ENCODE measurements around the gene BORCS5. TPM values are rescaled to one million over a fixed set of nuclear protein-coding genes. Genes with fewer than 3 reads are reported as not detected.

Gene BORCS5
- total and polyA plus RNA-seq, 2 of the 8 experiments (the other 6 are each of a cell fraction or from before 2014, with no cell fraction given) = 8.3 to 17.4 TPM

GRCh38 chr12:12477532-12477890 lies 120.6 kb downstream of the BORCS5 start:
- Histone ChIP-seq H3K4me3 (ENCODE audit: extremely low read depth in 1 of 4, insufficient read depth in 2 of 4, low read depth in 3 of 4, low read length in 4 of 4) (no peak overlapping the region), H3K79me2 (ENCODE audit: control insufficient read depth in 1 of 2, insufficient read depth in 2 of 2, low read length in 2 of 2) (no peaks in the 10 kb centered on the region; a peak in 1 of 4 replicates), H3K14ac (ENCODE audit: insufficient read length) (no peak overlapping the region), H2BK120ac (replicated peaks; ENCODE audit: low read depth, low read length) (no peak overlapping the region), H4K91ac (replicated peaks; ENCODE audit: insufficient read length, low read length) (no peak overlapping the region), H2AFZ (ENCODE audit: low read length) (no peak overlapping the region), H4K20me1 (replicated peaks in 1 of 2; ENCODE audit: control insufficient read depth in 1 of 2, insufficient read depth in 2 of 2, low read length in 2 of 2) (peaks cover 0 to 3% of the 10 kb centered on the region in 2 experiments), H3K27me3 (replicated peaks in 1 of 4; ENCODE audit: control insufficient read depth in 3 of 4, extremely low read depth in 1 of 4, insufficient read depth in 3 of 4, low read length in 3 of 4) (no peaks in the 10 kb centered on the region), H3K23ac (ENCODE audit: insufficient read length) (no peak overlapping the region), H2AK5ac (ENCODE audit: low read depth, low read length) (no peak overlapping the region), H3K18ac (ENCODE audit: extremely low read depth, low read length) (no peak overlapping the region), H3K36me3 (ENCODE audit: control insufficient read depth in 2 of 4, insufficient read depth in 4 of 4, low read length in 3 of 4) (peaks cover 16 to 50% (median 35%) of the 10 kb centered on the region in 4 experiments), H4K8ac (ENCODE audit: extremely low read depth, insufficient read depth, low read length) (no peak overlapping the region), H2BK12ac (ENCODE audit: low read depth, low read length) (no peak overlapping the region), H3K9ac (replicated peaks in 1 of 4; ENCODE audit: extremely low read depth in 1 of 4, low read depth in 3 of 4, low read length in 3 of 4) (no peak overlapping the region), H3K4me1 (replicated peaks in 1 of 4; ENCODE audit: control insufficient read depth in 3 of 4, insufficient read depth in 4 of 4, low read length in 3 of 4) (peaks cover 0 to 3% (median 0%) of the 10 kb centered on the region in 4 experiments; a peak in 3 of 7 replicates), H3K56ac (replicated peaks; ENCODE audit: insufficient read length, low read depth, low read length) (no peak overlapping the region), H4K5ac (ENCODE audit: insufficient read length, low read depth, low read length) (no peak overlapping the region), H3K79me1 (ENCODE audit: low read depth, low read length) (no peaks in the 10 kb centered on the region; the same call in 1 of the 2 replicates), H3K4ac (replicated peaks; ENCODE audit: insufficient read length, low read depth, low read length) (no peak overlapping the region), H2BK5ac (ENCODE audit: low read depth, low read length) (no peak overlapping the region), H3K9me3 (ENCODE audit: insufficient read depth in 2 of 2, low read depth in 1 of 2, low read length in 1 of 2) (no peaks in the 10 kb centered on the region), H3K4me2 (ENCODE audit: insufficient read depth in 1 of 2, low read depth in 2 of 2, low read length in 2 of 2) (no peak overlapping the region), H3K23me2 (ENCODE audit: low read depth, low read length) (no peaks in the 10 kb centered on the region), H2BK20ac (ENCODE audit: low read length) (no peak overlapping the region), H3K27ac (ENCODE audit: low read depth, low read length) (no peak overlapping the region), H2BK15ac (ENCODE audit: low read length) (no peak overlapping the region)
- 91% methylated on average over 14 of the region's 14 CpGs; no CpG with 5 or more reads in 1 of the 2 experiments for WGBS, 2 experiments (ENCODE audit: extremely low coverage in 1 of 2, insufficient coverage in 1 of 2, insufficient read length in 1 of 2, insufficient replicate concordance in 2 of 2, low coverage in 1 of 2, low lambda C conversion rate in 2 of 2, missing lambda C conversion rate in 1 of 2)
- FAIRE-seq = no peak
- POLR2A ChIA-PET (ENCODE audit: partially characterized antibody) = interaction anchor here (0.5 kb wide), 1 partner anchor 53 kb away, joined by 4 read pairs; no protein-coding TSS in a partner anchor
- CTCF ChIA-PET (ENCODE audit: partially characterized antibody) = interaction anchor here (0.7 to 1.0 kb wide), 2 partner anchors 11 to 26 kb away, joined by 3 read pairs; no protein-coding TSS in a partner anchor
- DNase-seq (ENCODE audit: low read depth in 1 of 2, low spot score in 2 of 2) = no peak
- TF ChIP-seq CBX5 (IDR thresholded peaks at IDR 0.05; ENCODE audit: low read depth, low read length) (no peak), NRF1 (IDR thresholded peaks at IDR 0.05; ENCODE audit: low read depth, low read length) (no peak), MAFK (IDR thresholded peaks at IDR 0.05; ENCODE audit: low read depth, low read length) (no peak), SP4 (IDR thresholded peaks at IDR 0.05; ENCODE audit: low read length) (no peak), SIRT6 (IDR thresholded peaks at IDR 0.05; ENCODE audit: low read length) (no peak), PHF8 (conservative IDR thresholded peaks at IDR 0.05; ENCODE audit: low read depth, low read length) (no peak), KDM5A (IDR thresholded peaks at IDR 0.05; ENCODE audit: low read length) (no peak), CHD1 (IDR thresholded peaks at IDR 0.05; ENCODE audit: low read depth, low read length) (no peak), CTCF (IDR thresholded peaks at IDR 0.05; ENCODE audit: control extremely low read depth in 1 of 3, insufficient read depth in 1 of 3, low read depth in 1 of 3, low read length in 3 of 3) (no peak), SRF (IDR thresholded peaks at IDR 0.05; ENCODE audit: low read depth, low read length) (no peak), JUN (IDR thresholded peaks at IDR 0.05; ENCODE audit: low read depth, low read length) (no peak)
- TF ChIP-seq, protein P1, sequence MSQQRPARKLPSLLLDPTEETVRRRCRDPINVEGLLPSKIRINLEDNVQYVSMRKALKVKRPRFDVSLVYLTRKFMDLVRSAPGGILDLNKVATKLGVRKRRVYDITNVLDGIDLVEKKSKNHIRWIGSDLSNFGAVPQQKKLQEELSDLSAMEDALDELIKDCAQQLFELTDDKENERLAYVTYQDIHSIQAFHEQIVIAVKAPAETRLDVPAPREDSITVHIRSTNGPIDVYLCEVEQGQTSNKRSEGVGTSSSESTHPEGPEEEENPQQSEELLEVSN (IDR thresholded peaks at IDR 0.05) = no peak
